Putamen (tissue), 1 donor: Measurements from ENCODE around the gene ALS2.
"Not testable (repeated sequence)": the region's sequence is repeated elsewhere in the genome, so short reads cannot be mapped to it uniquely, and the experiment has no call there.

Experiments used
- DNase-seq: peaks from one replicate; pipeline ENCODE4 v3.0.0-alpha.2; 2016; ENCODE audit warnings: low spot score

Gene ALS2

DNA sequence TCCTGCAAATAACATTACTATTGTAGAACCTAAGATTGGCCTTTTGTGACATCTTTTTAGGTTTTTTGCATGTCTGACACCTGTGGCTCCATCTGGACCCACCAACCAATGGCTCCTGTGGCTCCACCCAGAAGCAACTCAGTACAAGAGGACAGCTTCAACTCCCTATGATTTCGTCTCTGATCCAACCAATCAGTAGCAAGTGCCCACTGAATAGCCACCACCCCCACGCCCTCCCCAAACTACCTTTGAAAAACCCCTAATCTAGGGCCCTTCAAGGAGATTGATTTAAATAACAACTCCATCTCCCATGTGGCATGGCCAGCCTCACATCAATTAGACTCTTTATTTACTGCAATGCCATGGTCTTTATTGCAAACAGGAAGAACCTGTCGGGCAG lies 105.9 kb downstream of the ALS2 start:
- no peak for DNase-seq

DNA sequence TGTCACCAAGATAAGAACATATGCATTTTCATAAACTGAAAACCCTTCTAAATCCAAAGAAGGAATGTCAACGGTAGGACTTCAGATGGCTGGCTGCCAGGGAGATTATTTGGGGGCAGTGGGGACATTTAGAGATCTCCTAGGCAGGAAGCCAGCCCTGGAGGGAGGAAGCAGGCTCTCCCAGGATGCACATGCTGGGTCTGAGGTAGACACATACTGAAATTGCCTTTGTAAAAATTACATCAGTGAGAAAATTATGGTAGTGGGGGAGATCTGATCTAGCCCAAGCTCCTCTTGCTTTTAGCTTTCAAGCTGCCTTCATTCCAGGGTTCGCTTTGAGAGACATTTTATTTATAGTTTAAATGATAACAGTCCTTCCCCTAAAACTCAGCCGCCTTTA lies 106.4 kb downstream of the ALS2 start:
- DNase-seq: no peak

DNA sequence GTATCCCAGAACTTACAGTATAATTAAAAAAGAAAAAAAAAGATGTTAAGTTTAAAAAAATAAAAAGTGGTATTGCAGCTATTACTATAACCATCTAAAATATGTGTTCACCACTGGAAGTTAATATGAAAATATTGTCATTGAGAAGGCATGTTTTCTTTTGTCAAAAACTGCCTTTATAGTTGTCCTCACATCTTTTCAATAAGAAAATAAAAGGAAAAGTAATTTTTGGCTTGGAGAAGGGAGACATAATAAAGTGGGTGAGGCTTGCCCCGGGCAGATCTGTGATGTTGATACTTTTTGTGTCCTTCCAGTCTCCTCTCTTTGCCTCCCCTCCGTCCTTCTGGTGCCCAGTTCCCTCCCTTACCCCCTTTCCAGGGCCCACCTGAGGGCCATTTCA lies 107.2 kb downstream of the ALS2 start:
- DNase-seq: no peak

DNA sequence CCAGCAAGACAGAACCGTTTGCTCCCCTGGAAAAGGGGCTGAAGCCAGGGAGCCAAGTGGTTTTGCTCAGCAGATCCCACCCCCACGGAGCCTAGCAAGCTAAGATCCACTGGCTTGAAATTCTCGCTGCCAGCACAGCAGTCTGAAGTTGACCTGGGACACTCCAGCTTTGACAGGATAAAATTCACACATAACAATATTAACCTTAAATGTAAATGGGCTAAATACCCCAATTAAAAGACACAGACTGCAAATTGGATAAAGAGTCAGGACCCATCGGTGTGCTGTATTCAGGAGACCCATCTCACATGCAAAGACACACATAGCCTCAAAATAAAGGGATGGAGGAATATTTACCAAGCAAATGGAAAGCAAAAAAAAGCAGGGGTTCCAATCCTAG lies 109.5 kb downstream of the ALS2 start:
- DNase-seq: not testable (repeated sequence)

DNA sequence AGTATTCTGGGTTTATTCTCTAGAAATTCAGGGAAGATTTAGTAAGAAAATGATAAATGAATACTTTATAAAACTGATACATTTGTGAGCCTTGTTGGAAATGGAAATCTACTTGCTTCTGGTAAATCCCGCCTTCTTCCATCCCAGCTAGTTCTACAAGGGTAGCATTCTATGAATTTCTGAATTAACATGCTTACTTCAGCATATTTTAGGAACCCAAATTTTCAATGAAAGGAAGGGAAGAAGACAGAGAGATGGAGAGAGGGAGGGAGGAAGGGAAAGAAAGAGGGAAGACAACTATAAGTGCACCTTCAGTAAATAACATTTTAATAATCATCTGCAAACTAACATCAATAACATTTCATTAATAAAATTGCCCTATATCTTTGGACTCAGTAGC lies 110.9 kb downstream of the ALS2 start:
- no peak for DNase-seq

DNA sequence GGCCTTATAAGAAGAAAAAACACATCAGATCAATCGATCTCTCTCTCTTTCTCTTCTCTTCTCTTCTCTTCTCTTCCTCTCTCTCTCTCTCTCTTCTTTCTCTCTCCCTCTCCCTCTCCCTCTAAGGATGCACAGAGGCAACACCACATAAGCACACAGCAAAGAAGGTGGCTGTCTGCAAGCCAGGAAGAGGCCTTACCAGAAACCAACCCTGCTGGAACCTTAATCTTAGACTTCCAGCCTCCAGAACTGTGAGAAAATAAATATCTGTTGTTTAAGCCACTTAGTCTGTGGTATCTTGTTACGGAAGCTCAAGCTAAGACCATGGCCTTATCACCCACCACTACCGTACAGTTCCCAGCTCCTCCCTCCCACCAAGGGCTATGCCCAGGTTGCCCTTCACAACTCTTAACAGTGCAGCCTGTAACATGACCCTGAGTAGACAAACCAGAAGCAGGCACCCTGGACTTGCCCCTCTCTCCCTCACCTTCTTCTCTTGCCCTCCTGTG lies 112.3 kb downstream of the ALS2 start:
- no peak for DNase-seq

DNA sequence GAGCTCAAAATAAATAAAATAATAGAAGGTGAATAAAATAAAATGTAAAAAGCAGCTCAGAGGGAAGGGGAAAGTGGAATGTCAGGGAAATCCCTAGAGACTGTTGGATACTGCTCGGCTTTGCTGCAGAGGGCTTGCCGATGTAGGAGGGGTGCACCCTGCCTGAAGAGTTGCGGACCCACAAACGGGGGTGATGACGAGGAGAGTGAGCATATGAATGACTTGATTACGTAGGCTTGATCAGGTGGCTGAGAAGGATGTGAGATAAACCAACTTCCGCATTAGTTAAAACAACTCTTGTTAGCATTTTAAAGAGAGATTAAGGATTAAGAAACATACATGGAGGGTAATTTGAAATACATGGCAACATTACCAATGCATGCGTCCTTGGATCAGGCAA lies 116.4 kb downstream of the ALS2 start:
- DNase-seq: no peak

DNA sequence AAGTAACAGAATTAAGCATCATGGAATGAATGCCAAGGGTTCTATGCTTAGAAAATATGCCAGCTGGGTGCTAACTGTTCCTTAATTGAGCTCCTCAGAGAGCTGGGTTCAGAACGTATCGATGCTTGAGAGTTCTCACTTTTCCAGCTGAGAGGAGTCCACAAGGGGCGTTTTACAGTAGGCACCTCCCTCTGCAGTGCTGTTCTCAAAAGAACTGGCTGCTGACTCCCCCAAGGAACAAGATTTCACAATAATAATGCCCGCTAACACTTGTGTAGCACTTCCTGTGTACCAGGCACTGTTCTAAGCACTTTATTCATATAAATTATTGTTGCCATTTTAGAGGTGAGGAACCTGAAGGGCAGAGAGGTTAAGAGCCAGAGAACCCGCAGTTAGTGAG lies 119.4 kb downstream of the ALS2 start:
- no peak for DNase-seq

DNA sequence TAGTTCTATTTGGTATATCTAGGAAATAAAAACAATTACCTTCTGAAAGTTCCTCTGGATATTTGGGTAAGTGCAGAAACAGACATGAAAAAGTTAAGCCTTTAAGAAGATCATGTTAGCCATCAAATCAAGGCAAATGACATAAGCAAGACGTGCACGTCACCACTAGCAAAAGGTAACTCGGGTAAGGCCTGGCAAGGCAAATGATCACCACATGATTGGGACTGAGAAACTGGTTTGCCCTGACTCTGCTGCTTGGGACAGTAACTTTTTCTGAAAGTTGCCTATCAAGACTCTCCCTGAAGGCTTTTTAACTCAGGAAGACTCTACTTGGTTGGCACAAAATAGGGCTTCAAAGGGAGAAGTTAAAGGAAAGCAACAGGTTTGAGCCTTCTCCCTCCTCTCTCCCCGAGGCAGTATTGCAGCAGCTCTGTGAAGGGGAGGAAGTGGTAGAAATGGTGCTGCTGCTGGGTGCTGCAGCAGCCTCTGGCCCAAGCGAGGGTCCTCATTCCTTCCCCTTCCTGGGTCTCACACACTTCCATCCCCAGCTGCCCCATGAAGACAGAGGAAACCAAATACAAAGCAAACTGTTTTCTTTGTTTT lies 120.3 kb downstream of the ALS2 start:
- DNase-seq: no peak

DNA sequence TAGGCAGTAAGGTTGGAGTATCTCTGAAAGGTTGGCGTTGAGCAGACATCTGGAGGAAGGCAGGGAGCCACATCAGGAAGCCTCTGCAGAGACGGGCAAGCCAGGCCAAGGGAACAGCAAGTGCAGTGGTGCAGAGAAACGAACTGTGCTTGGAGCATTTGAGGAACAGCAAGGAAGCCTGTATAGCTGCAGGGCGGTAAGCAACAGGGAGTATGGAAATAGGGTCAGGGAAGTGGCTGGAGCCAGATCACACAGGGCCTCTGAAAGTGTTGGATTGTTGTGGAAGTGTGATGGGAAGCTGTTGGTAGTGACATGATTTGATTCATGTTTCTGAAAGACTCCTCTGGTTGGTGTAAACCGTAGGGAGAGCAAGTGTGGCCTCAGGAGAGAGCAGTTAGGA lies 124.0 kb downstream of the ALS2 start:
- DNase-seq: no peak

DNA sequence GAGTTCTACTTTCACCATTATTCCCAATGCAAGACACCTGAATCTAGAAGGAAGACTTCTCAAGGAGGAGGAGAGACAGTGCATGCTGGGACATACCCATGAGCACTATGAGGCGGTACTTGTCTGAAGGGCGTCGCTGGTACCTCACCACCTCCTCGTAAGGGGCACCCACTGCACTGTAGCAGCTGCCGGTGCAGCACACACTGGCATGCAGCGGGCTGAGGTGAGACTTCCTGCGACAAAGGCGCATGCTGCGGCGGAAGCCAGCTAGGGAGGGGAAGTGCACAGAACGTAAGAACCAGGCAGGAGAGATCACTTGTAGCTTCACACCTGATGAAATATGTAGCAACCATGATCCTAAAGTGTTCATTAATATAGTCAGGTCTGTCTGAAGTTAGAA lies 124.6 kb downstream of the ALS2 start:
- DNase-seq: no peak

DNA sequence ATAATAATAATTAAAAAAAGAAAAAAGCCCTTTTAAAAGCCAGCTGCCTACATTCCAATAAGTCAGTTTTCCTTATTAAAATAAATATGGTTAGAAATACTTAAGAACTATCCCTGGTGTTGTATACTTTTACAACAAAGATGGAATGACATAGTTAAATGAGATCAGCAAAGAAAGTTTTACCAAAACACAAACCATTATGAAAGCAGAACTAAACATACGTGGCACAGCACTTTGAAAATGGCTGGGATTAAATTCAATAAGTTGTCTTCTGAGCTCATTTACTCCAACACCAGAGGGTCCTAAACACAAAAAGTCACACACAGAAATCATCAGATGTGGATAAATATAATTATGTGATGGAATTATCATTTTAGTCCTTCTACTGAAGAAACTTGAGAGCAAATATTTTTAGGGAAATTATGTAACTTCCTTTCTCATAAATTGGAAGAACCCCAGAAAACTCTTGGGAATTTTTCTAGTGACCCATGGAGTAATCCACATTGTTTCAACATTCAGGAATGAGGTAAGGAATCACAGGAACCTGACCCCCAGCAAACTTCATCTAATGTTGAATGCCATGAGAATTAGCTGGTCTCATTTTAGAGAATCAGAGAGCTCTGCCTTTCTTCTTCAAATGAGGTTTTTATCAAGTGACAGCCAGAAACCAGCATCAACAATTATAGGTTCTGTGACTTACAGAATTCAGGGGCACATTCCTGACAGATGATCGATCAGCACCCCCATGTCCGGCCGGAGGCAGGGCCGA lies 125.9 kb downstream of the ALS2 start:
- no peak for DNase-seq

DNA sequence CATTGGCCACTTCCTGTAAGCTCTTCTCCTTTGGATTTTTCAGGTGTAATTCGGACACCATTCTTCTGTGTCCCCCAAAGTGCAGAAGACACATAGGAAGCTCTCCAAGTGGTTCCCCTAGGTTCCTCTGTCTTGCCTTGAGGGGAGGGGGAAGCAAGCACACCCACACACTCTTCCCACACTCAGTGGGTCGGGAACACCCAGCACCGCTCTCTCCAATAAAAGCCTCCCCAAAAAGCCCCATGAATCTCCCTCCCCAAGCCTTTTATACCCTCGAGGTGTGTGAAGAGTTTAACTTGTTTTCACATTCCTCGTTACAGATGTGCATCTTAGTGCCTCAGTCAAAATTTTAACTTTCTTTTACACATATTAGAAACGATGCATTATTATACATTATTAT lies 127.5 kb downstream of the ALS2 start:
- no peak for DNase-seq
